GM21367 (cell line): Measurements from ENCODE around the gene CACNA2D3.

Experiments
- ATAC-seq: cut with Tn5 transposase; IDR thresholded peaks from one replicate; pipeline ENCODE4 v1.9.1; 2021; ENCODE audit not compliant: unreplicated experiment

CACNA2D3 gene

DNA sequence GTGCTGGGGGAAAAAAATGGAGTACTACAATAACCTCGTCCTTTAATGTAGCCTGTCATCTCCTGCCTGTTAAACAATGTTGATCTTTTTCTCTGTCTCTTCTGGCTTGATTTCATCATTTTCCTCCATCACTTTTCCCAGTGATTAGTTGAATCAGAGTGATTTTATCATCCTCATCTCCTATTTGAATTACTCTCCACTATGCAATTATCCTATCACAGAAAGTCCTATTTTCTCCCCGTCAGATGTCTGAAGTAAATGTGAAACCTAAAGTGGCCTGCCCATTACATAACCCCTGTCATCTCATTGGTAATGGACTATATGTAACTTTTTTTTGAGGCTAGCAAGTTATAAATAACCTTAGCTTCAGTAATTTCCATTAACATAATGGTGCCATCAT, 201.8 kb downstream of the CACNA2D3 start:
- ATAC-seq: no peak

DNA sequence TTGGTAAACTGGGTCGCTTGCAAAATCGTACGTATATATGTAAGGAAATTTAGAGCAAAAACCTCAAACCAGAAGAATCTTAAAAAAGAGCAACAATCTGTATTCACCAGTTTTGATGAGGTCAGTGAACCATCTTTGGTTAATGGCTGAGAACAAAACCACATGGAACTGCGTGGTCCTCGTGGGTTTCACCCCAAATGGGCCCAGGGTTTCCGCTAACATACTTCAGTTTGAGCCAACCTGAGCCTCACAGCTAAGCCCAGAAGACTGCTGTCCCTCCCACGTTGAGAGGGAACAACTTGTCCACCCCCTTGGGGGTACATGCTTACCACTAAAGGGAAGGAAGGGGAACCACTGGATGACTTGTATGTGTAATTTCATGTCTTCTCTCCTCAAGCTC, 204.6 kb downstream of the CACNA2D3 start:
- ATAC-seq: no peak

DNA sequence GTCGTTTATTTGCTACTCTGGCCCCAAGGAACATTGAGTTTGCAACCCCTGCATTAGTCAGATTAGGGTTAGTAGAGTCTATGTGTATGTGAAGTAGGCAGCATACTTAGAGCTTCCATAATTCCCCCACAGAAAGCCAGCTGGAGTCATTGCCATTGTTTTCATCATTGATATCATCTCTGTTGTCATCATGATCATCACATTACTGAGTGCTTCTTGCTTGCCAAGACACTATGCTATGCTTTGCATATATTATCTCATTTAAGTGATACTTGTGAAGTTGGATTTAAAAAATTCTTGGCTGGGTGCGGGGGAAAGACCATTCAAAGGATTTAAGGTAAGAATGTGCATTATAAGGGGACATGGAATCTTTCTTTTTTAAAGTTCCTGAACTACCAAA, 209.0 kb downstream of the CACNA2D3 start:
- no peak for ATAC-seq

DNA sequence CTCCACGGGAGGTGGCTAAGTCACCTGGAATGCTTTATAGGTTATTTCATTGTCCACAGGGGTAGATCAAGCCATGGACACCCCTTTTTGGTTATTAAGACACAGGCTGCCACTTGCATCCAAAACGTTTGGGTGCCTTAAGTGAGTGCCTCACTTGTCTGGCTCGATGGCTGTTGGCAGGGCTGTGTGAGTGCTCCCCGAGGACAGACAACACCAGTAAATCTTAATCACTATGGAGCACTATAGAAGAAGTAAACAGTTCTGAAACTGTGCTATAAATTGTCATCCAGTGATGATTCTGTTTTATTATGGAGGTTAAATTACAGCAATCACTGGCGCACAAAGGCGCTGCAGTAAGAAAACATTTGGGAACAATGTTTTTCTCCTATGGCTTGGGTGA, 215.5 kb downstream of the CACNA2D3 start:
- no peak for ATAC-seq

DNA sequence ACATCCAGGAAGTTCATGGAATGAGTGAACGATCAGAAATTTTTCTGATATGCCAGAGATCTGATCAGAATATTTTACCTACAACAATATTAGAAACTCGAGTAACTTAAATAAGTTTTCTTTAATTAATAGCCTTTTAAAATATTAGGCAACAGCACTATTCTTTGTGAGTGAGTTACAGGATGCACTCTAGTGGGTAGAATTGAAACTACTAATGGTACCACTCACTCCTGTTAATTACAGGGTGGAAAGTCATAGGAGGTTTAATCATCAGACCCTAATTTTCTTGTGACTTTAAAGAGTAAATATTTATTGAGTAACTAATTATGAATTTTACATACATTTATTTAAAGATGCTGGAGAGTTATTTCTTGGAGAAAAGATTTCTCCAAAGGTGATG, 217.3 kb downstream of the CACNA2D3 start:
- ATAC-seq: no peak

DNA sequence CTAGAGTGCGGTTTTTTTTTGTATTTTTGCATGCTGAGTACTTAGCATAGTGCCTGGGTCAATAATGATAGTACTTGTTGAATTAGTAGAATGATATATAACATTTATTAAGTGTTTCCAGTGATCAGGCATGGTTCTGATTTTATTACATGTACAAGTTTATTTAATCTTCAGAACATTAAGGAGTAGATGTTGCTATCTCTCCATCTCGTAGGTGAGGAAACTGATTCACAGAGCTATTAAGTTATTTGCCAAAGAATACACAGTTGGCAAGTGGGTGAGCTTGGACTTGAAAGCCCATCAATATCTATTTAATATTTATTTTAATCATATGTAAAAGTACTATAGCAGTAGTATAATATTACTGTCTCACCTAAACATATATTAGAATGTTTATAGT, 219.5 kb downstream of the CACNA2D3 start:
- ATAC-seq: no peak

DNA sequence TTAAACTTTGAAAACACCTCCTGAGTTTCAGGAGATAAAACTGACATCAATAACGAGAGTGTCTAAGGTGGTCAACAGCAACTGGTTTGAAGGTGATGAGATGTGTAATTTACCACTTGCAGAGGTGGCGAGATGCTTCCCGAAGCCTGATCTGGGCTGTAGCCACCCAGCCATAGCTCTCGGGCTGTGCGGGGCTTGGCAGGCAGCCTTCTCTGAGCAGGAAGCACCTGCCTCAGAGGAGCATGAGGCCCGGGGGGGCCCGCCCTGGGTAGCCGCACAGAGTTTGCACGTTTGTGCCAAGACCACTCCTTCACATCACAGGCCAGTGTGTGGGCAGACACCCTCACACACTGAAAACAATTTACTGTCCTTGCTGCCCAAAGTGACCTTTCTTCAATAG, 220.3 kb downstream of the CACNA2D3 start:
- ATAC-seq: no peak

DNA sequence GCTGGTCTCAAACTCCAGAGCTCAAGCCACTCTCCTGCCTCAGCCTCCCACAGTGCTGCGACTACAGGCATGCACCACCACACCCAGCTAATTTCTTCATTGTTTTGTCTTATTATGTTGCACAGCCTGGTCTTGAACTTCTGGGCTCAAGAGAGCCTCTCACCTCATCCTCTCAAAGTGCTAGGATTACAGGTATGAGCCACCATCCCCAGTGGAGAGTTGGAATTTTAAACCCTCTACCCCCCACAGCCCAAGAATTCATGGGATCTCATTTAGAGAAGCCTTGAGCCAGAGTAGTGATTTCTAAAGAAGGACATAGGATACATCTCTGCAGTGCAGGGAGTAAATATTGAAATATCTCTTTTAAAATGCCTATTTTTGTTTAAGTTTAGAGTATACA, 221.1 kb downstream of the CACNA2D3 start:
- ATAC-seq: no peak

DNA sequence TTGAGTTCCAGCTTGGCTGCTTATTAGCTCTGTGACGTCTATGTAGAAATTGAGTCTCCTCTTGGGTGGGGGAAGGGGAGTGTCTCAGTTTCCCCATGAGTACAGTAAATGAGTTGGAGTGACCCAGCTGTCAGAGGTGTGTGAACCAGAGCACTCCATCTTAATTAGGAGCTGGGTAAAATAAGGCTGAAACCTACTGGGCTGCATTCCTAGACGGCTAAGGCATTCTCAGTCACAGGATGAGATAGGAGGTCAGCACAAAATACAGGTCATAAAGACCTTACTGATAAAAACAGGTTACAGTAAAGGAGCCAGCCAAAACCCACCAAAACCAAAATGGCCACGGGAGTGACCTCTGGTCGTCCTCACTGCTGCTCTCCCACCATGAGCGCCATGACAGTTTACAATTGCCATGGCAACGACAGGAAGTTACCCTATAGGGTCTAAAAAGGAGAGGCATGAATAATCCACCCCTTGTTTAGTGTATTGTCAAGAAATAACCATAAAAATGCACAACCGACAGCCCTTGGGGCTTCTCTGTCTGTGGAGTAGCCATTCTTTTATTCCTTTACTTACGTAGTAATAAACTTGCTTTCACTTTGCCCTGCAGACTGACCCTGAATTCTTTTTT, 222.4 kb downstream of the CACNA2D3 start:
- ATAC-seq: no peak

DNA sequence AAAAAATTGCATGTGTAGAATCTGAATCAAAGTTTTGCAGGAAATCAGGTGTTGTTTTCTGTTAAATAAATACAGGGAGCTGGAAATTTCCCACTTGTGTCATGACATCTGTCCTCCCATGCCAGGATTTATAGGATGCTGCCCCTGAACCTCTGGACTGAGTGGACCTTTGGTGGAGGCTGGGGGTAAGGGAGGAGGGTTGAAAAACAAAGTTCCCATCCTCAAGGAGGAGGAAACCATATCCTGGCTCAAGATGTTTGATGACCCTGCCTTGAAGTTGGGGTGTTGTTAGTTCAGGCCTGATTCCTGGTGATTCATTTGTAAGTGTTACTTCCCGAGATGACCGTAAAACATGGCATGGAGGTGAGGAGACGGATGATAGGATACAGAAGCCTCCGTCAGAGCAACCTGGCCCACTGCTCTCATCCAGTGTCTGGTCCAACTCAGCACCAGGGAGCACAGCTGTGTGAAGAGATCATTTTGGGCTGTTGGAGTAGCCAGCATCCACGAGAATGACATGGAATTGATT, 223.6 kb downstream of the CACNA2D3 start:
- no peak for ATAC-seq

DNA sequence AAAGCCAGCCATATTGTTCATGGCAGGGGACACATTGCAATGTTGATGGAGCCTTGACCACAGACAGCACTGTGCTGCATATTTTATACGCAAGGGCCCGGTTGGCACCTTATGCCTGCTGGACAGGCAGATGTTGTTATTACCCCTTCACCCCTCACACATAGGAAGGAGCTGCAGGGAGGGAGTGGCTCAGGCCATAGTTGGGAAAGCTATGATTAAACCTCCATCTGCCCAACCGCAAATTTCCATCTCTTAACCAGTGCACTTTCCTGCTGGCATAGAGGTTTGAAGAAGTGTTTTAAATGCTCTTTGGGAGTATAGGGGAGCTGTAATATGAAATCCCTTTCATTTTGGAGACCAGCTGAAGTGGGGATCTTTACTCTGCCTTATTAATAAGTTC, 224.7 kb downstream of the CACNA2D3 start:
- no peak for ATAC-seq

DNA sequence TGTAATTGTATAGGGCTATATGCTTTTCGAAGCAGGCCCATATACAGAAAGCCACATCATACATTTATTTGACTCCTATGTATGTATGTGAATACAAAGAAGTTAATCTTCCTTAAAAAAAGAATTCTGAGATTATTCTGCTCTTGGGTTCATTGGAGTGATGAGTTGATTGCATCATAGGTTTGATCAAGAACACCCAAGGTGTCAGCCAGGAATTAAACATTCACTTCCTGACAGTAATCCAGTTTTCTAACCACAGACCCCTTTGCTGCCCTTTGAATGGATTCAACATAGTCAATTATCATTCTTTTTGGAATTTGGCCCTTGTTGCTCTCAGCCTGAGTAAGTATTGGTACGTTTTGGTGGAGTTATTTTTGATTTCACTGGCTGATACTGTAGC, 225.6 kb downstream of the CACNA2D3 start:
- no peak for ATAC-seq

DNA sequence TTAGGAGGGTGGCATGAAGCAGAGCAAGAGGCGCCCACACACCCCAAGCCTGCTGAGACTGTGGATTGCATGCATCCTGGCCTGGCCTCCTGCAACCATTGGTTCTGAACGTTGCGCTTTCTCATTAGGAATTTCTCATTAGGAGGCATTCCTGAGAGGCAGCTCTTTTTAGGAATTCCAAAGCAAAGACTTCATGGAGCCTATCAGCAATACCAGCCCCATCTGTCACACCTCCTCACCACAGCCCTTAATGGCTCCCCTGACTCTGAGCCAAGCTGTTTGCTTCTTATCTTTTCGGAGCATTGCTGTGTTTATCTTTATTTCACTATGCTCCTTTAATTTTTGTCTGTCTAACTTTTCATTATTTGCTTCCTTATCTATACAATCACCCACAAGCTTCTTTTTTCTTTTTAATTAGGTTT, 226.9 kb downstream of the CACNA2D3 start:
- no peak for ATAC-seq

DNA sequence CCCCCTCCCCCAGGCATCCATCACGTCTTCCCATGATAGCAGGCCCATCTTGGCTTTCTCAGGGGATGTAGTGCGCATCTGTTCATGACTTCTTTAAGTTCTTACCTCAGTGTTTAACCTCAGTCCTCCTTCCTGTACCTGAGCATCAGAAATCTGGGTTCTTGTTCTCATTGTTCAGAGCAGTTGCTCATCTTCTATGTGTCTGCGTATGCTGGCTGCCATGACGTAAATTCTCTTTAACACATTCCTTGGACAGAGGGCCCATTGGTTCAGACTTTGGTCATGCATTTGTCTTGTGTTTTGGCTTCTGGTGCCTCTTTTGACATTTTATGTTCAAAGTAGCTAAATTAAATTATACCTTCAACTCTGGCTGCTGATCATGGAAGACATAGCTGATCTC, 227.3 kb downstream of the CACNA2D3 start:
- ATAC-seq: no peak

DNA sequence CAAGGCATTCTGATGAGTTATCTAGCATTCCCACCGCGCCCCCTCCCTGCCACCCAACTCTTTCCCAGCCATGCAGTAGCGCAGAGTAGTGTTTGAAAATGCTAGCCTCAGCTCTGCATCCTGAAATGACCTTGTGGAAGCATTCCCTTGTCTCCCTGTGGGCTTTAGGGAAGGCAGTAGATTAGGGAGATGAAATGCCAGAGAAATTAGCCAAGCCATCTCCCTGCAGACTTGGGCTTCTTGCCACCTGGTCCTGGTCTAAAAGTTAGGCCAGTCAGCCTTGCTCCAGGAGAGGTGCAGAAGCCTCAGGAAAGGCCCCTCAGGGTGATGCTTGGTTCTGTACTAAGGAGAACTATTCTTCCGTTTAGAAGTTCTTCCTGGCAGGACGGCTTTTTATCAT, 231.2 kb downstream of the CACNA2D3 start:
- ATAC-seq: no peak

DNA sequence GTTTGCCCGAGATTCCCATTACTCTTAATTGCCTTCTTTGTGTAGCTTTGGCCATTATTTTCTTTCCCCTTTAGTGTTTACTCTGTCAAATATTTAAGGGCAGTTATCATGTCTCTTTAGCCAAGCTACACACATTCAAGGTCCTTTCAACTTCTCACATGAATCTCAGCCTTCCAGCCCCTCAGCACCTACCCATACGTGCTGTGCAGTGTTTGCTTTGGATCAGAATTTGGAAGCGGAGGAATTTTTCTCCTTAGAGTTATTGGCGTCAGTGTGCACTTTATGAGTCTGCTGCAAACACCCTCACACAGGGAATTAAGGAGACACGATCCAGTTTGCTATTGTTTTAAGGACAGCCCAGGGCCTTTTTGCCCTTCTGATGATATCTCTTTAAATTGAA, 231.6 kb downstream of the CACNA2D3 start:
- ATAC-seq: no peak

DNA sequence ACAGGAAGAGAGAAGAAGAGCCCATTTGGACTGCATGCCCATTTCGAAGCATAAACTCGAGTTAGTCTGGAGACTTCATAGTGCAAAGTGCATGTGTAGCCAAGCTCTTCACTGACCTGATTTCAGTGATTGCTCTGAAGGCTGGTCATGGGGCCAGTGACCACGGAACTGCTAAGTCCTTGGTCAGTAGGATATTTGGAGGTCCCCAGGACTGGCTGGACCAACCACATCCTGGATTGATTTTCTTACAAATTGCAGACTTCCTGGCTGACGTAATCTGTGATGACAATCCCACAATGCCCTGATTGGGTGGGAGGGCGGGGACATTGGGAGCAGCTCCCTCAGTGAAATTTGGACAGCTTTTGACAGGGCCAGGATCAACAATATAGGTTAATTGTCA, 233.4 kb downstream of the CACNA2D3 start:
- ATAC-seq: no peak

DNA sequence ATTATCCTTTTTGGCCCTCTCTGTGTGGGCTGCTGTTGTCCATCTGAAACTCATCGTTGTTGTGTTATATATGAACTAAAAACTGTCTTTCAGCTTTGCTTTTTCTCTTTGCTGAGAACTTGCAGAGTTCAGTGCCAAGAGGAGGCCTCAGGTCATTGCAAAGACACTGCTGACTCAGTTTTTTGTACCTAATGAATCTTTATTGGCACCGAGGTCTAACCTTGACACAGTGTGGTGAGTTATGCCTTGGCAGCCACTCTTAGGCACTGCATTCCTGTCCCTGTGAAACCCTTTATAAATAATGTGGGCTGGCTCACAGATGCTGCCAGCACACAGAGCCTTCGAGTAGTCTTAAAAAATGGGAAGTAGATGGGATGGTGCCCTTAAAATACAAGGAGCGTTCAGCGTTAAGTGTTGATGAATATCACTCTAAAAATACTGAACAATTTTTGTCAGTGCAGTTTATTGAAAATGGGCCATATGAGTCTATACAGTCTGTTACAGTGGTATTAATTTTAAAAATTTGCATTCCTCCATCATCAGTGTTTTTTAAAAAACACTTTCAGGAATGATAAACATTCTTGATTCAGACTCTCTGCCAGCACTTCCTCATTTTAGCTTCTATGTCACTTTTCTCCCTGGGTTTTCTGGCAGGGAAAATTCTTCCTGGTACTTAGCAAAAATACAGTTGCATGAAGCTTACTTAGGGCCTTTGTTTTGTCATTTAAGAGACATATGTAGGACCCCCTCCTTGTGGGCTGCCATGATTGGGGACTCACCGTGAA, 234.1 kb downstream of the CACNA2D3 start:
- no peak for ATAC-seq

DNA sequence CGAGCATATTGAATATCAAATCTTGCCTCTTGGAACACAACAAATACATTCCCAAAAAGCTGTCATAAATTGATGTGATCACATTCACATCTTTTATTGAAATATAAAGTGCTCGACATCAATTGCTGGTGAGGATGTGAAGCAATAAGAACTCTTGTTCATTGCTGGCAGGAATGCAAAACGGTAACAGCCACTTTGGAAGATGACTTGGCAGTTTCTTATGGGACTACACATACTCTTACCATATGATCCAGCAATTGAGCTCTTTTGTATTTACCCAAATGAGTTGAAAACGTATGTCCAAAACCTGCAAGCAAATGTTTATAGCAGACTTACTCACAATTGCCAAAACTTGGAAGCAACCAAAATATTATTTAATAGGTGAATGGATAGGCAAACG, 234.9 kb downstream of the CACNA2D3 start:
- no peak for ATAC-seq

DNA sequence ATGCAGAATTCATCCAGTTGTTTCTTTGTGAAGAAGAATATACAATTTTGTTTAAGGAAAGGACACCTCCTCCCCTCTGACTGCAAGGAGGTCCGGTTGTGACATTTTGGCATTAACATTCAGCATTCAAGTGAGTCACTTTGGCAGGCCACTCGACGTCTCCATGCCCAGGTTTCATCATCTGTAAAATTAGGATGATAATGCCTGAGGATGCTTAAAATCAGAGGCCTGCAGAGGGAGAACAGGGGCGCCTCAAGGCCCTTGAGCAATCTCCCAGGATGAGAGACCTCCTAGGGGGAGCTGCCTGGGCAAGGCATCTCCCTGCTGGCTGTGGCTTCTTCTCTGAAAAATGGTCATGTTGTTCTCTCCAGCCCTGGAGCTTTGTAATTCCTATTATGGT, 236.0 kb downstream of the CACNA2D3 start:
- no peak for ATAC-seq

DNA sequence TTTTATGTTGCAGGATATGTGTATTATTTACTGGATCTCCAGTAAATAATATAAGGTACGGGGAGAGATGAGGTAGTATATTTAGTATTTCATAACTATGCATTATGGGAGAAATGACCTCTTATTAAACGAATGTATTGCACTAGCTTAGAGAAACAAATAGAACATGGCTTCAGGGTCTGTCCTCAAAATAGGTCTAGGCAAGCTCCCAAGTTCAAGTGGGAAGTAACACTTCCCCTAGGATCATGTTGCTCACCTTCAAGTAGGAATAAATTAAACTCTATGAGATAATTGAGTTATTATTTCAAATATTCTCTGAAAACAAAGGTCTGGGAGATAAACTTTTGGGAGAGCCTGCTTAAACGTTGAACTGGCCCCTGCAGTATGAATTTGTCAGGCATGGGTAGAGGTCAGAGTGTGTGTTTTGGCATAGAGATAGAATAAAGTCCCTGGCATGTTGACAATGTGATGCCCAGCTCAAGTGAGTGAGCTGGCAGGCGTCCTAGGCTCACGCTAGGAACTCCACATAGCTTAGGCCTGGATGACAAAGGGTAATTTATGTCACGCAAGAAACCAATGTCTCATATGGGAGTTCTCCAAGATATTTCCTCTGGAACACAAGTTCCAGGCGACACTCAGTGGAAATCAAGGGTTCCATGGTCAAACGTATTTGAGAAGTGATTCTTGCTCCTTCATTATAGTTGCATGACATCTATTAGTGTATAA, 236.8 kb downstream of the CACNA2D3 start:
- no peak for ATAC-seq

DNA sequence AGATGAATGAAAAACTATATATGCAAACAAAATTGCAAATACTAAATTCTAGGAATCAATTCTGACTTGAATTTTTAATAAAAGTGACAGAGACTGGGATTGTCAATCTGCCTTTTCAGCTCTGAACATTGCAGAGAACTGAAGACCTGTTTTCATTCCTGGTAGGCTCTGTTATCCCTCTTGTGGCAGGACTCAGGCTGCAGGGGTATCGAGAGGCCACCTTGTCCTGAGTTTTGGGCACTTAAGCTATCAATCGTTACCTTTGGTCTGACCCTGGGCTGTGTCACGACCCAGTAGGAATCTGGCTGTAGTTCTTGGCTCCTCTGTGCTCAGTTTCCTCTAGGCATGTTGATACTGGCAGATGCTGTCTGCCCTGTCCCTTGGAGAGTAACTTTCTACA, 238.0 kb downstream of the CACNA2D3 start:
- no peak for ATAC-seq
